GM18519 (cell line): Measurements from ENCODE around the gene SH3PXD2B.
"Not testable (repeated sequence)": the region's sequence is repeated elsewhere in the genome, so short reads cannot be mapped to it uniquely, and the experiment has no call there.

ENCODE experiments used
- ATAC-seq: cut with Tn5 transposase; IDR thresholded peaks from one replicate; pipeline ENCODE4 v1.9.1; 2021; ENCODE audit warnings: mild to moderate bottlenecking, moderate library complexity; ENCODE audit not compliant: unreplicated experiment, low FRiP score

The SH3PXD2B gene

GRCh38 chr5:172420235-172420939, 33.9 kb downstream of the SH3PXD2B start:
- ATAC-seq, result no peak

GRCh38 chr5:172418862-172419814, 35.2 kb downstream of the SH3PXD2B start:
- ATAC-seq, result no peak

- no peak for ATAC-seq
Observed at GRCh38 chr5:172417983-172418630, 36.2 kb downstream of the SH3PXD2B start.

GRCh38 chr5:172417130-172417841, 37.0 kb downstream of the SH3PXD2B start:
- no peak for ATAC-seq

- ATAC-seq, result no peak
Observed at GRCh38 chr5:172415362-172416275, 38.7 kb downstream of the SH3PXD2B start.

- no peak for ATAC-seq
Observed at GRCh38 chr5:172414531-172415361, 39.6 kb downstream of the SH3PXD2B start.

GRCh38 chr5:172413601-172414171, 40.6 kb downstream of the SH3PXD2B start:
- ATAC-seq, result no peak

- no peak for ATAC-seq
Observed at GRCh38 chr5:172412724-172413286, 41.5 kb downstream of the SH3PXD2B start.

- ATAC-seq, result no peak
Observed at GRCh38 chr5:172411484-172412072, 42.7 kb downstream of the SH3PXD2B start.

GRCh38 chr5:172410662-172411483, 43.5 kb downstream of the SH3PXD2B start:
- no peak for ATAC-seq

GRCh38 chr5:172410160-172410559, 44.2 kb downstream of the SH3PXD2B start:
- no peak for ATAC-seq

GRCh38 chr5:172409477-172409876, 44.8 kb downstream of the SH3PXD2B start:
- not testable (repeated sequence) for ATAC-seq

- no peak for ATAC-seq
Observed at GRCh38 chr5:172407822-172408221, 46.5 kb downstream of the SH3PXD2B start.

GRCh38 chr5:172407241-172407691, 47.1 kb downstream of the SH3PXD2B start:
- no peak for ATAC-seq

GRCh38 chr5:172405226-172406107, 48.9 kb downstream of the SH3PXD2B start:
- ATAC-seq, result no peak

- no peak for ATAC-seq
Observed at GRCh38 chr5:172404746-172405145, 49.6 kb downstream of the SH3PXD2B start.
